ENCODE results near the gene LRRC4C. TPM values are rescaled to one million over a fixed set of nuclear protein-coding genes. Genes with fewer than 3 reads are reported as not detected.

LRRC4C gene
- total and polyA plus RNA-seq, 10 of the 15 experiments (the other 5 are each of a cell fraction or from before 2014, with no cell fraction given), result 1.5 TPM; not detected in 9

DNA sequence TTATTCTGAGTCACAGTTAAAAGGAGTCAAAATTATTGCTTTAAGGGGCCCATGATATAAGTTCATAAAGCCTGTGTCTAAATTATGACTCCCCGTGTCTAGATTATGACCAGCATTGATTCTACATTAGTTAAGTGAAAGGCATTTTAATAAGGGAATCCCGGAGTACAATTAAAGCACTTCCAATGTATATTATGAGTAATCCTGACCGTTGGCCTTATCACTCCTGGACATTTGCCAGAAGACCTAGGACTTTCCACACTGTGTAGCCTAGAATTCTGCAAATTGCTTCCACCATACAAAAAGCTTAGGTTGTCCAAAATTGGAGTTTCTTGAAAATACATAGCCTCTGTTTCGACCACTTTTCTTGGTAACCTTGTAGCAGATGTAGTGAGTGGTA lies 1292.6 kb downstream of the LRRC4C start (continued):
- TF ChIP-seq, protein P1, sequence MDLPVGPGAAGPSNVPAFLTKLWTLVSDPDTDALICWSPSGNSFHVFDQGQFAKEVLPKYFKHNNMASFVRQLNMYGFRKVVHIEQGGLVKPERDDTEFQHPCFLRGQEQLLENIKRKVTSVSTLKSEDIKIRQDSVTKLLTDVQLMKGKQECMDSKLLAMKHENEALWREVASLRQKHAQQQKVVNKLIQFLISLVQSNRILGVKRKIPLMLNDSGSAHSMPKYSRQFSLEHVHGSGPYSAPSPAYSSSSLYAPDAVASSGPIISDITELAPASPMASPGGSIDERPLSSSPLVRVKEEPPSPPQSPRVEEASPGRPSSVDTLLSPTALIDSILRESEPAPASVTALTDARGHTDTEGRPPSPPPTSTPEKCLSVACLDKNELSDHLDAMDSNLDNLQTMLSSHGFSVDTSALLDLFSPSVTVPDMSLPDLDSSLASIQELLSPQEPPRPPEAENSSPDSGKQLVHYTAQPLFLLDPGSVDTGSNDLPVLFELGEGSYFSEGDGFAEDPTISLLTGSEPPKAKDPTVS (IDR thresholded peaks at IDR 0.05; ENCODE audit: low read depth, low read length), result no peak
- TF ChIP-seq JUNB (IDR thresholded peaks at IDR 0.05) (no peak), RAD51 (IDR thresholded peaks at IDR 0.05) (no peak), HCFC1 (IDR thresholded peaks at IDR 0.05; ENCODE audit: low read length) (no peak), CHD4 (IDR thresholded peaks at IDR 0.05) (no peak), ZSCAN29 (IDR thresholded peaks at IDR 0.05) (no peak), HDAC6 (IDR thresholded peaks at IDR 0.05; ENCODE audit: unreplicated experiment) (no peak), CBFB (IDR thresholded peaks at IDR 0.05; ENCODE audit: low read depth) (no peak), SMC3 (IDR thresholded peaks at IDR 0.05; ENCODE audit: borderline replicate concordance, low read length) (no peak)
- TF ChIP-seq, protein P2, sequence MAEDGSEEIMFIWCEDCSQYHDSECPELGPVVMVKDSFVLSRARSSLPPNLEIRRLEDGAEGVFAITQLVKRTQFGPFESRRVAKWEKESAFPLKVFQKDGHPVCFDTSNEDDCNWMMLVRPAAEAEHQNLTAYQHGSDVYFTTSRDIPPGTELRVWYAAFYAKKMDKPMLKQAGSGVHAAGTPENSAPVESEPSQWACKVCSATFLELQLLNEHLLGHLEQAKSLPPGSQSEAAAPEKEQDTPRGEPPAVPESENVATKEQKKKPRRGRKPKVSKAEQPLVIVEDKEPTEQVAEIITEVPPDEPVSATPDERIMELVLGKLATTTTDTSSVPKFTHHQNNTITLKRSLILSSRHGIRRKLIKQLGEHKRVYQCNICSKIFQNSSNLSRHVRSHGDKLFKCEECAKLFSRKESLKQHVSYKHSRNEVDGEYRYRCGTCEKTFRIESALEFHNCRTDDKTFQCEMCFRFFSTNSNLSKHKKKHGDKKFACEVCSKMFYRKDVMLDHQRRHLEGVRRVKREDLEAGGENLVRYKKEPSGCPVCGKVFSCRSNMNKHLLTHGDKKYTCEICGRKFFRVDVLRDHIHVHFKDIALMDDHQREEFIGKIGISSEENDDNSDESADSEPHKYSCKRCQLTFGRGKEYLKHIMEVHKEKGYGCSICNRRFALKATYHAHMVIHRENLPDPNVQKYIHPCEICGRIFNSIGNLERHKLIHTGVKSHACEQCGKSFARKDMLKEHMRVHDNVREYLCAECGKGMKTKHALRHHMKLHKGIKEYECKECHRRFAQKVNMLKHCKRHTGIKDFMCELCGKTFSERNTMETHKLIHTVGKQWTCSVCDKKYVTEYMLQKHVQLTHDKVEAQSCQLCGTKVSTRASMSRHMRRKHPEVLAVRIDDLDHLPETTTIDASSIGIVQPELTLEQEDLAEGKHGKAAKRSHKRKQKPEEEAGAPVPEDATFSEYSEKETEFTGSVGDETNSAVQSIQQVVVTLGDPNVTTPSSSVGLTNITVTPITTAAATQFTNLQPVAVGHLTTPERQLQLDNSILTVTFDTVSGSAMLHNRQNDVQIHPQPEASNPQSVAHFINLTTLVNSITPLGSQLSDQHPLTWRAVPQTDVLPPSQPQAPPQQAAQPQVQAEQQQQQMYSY (CRISPR knock-in tag; IDR thresholded peaks at IDR 0.05), result no peak
